Body of pancreas (tissue), 4 donors: ENCODE data around the gene GIPC1. TPM values are rescaled to one million over a fixed set of nuclear protein-coding genes. Genes with fewer than 3 reads are reported as not detected.

ENCODE experiments used
- ATAC-seq: fragments of 150-250 bp; one replicate; pipeline ENCODE4 v1.9.1; 2016
- DNase-seq, 4 donors: peaks; one replicate each; pipeline ENCODE4 v3.0.0-alpha.2; 2019
- H3K27ac ChIP-seq, 4 donors: fragments of 200-600 bp; sonication (generic); 1 replicate in 3 of 4; 2 replicates in 1 of 4; pipeline versions ENCODE4 v1.5.1 to v1.6.1; 2016 to 2019; ENCODE audit warnings: mild to moderate bottlenecking in 1 of 4, mixed read lengths in 1 of 4, moderate library complexity in 1 of 4
- H3K27me3 ChIP-seq, 2 donors: fragments of 200-600 bp; sonication (generic); one replicate each; pipeline ENCODE4 v1.6.0; 2016; ENCODE audit warnings: mild to moderate bottlenecking in 1 of 2
- H3K36me3 ChIP-seq, 2 donors: fragments of 200-600 bp; sonication (generic); replicated peaks in 1 of 2; 2 replicates each; pipeline ENCODE4 v1.5.1; 2016; ENCODE audit warnings: low read depth in 2 of 2; ENCODE audit not compliant: insufficient read depth in 1 of 2
- H3K4me1 ChIP-seq: fragments of 200-600 bp; sonication (generic); one replicate; pipeline ENCODE4 v1.6.0; 2016
- H3K4me3 ChIP-seq, 2 donors: fragments of 200-600 bp; sonication (generic); 1 replicate in 1 of 2; 2 replicates in 1 of 2; pipeline ENCODE4 v1.5.1; 2016 to 2019
- H3K9me3 ChIP-seq, 3 donors: fragments of 200-600 bp; sonication (generic); 1 replicate in 2 of 3; 2 replicates in 1 of 3; pipeline ENCODE4 v1.5.1; 2016
- CTCF ChIP-seq, 7 experiments: fragments of 450-650 bp in 4 of 7; fragments of 200-600 bp in 3 of 7; sonication (generic) in 3 of 7; IDR thresholded peaks; one replicate each; pipeline ENCODE4 v1.5.1; 2016 to 2019; ENCODE audit warnings: antibody characterized with exemption in 7 of 7
- POLR2A ChIP-seq, 3 donors: fragments of 450-650 bp; IDR thresholded peaks; one replicate each; pipeline ENCODE4 v1.6.1; 2016; ENCODE audit warnings: antibody characterized with exemption in 3 of 3, mild to moderate bottlenecking in 2 of 3
- WGBS, 2 donors: methylation state at CpG; one replicate each; pipeline ENCODE4 v1.1.5; 2017; 5-methylcytosine and 5-hydroxymethylcytosine counted together
- intact Hi-C: fragments of 100-400 bp; cut with DNase I; formaldehyde crosslinking; loops from one replicate; pipeline ENCODE4 v1.15.1; 2023
- total RNA-seq, 2 donors: library from RNA; depleted of rRNA; stranded (reverse); fragments of >200 nt; gene quantifications; one replicate each; pipeline ENCODE4 v1.1.0, GENCODE V29; 2016

Gene GIPC1
- total RNA-seq, 2 donors from 2014 or later = 34.5 to 120 TPM

GRCh38 chr19:14517840-14518505 lies 22.0 kb upstream of the GIPC1 start, which contains the start of gene DNAJB1:
DNAJB1 (minus strand) TSS chr19:14518397; CDS start chr19:14518349, 48 bp downstream.
- ATAC-seq = peak; percentile 70
- TF ChIP-seq POLR2A (IDR thresholded peaks at IDR 0.05) (peak; percentile 95 to 99 (median 99)), CTCF (IDR thresholded peaks at IDR 0.05) (peak in 1 of 7 experiments; percentile 7)
- Histone ChIP-seq H3K4me1 (peaks cover 58% of the 10 kb centered on the region), H3K36me3 (peaks cover 7 to 14% of the 10 kb centered on the region in 2 donors), H3K9me3 (no peaks in the 10 kb centered on the region), H3K27ac (peak within 1 kb of the TSS; percentile 94 to 100 (median 99)), H3K4me3 (peak within 1 kb of the TSS; percentile 72 to 87), H3K27me3 (no peaks in the 10 kb centered on the region)
- peak; percentile 76 to 83 (median 82) for DNase-seq
- intact Hi-C loops = no loop called here
- WGBS, 2 donors = 0% methylated on average over 46 of the region's 82 CpGs; no CpG with 5 or more reads in 1 of the 2 donors

GRCh38 chr19:14517446-14517839 lies 21.5 kb upstream of the GIPC1 start:
- intact Hi-C loops = no loop called here
- peaks cover 7 to 14% of the 10 kb centered on the region in 2 donors for H3K36me3 ChIP-seq
- ATAC-seq (no peak), DNase-seq (no peak)
- WGBS, 2 donors = 0 to 1% methylated on average over 3 to 10 of the region's 32 CpGs
- H3K9me3 ChIP-seq = no peaks in the 10 kb centered on the region
- H3K4me1 ChIP-seq = peaks cover 61% of the 10 kb centered on the region
- no peak for TF ChIP-seq POLR2A (IDR thresholded peaks at IDR 0.05)
- no peak for TF ChIP-seq CTCF (IDR thresholded peaks at IDR 0.05)
- no peaks in the 10 kb centered on the region for H3K27me3 ChIP-seq
- peak overlapping the region; percentile 72 to 87 for H3K4me3 ChIP-seq
- peak overlapping the region; percentile 94 to 100 (median 99) for H3K27ac ChIP-seq

GRCh38 chr19:14516746-14517438 lies 21.0 kb upstream of the GIPC1 start:
- H3K27me3 ChIP-seq = no peaks in the 10 kb centered on the region

GRCh38 chr19:14516048-14516534 lies 20.2 kb upstream of the GIPC1 start:
- DNase-seq (no peak), ATAC-seq (no peak)
- Histone ChIP-seq H3K9me3 (no peaks in the 10 kb centered on the region), H3K27me3 (no peaks in the 10 kb centered on the region), H3K4me1 (peaks cover 61% of the 10 kb centered on the region), H3K36me3 (peaks cover 7 to 14% of the 10 kb centered on the region in 2 donors), H3K4me3 (no peak overlapping the region), H3K27ac (peak overlapping the region in 1 of 4 donors; percentile 99)
- intact Hi-C loops = no loop called here
- 75 to 78% methylated on average over 5 to 15 of the region's 15 CpGs for WGBS, 2 donors
- no peak for TF ChIP-seq CTCF (IDR thresholded peaks at IDR 0.05)
- TF ChIP-seq POLR2A (IDR thresholded peaks at IDR 0.05) = no peak

More at GRCh38 chr19:14516746-14517438, 21.0 kb upstream of the GIPC1 start:
- H3K4me3 ChIP-seq = peak overlapping the region; percentile 72 to 87
- DNase-seq (no peak), ATAC-seq (no peak)
- peak overlapping the region in 3 of 4 donors; percentile 99 to 100 (median 99) for H3K27ac ChIP-seq
- peaks cover 61% of the 10 kb centered on the region for H3K4me1 ChIP-seq
- TF ChIP-seq POLR2A (IDR thresholded peaks at IDR 0.05) (no peak), CTCF (IDR thresholded peaks at IDR 0.05) (no peak)
- no peaks in the 10 kb centered on the region for H3K9me3 ChIP-seq
- 15 to 25% methylated on average over 14 to 22 of the region's 22 CpGs for WGBS, 2 donors
- H3K36me3 ChIP-seq = peaks cover 7 to 14% of the 10 kb centered on the region in 2 donors
- intact Hi-C loops = no loop called here
